ENCODE measurements around the gene ZSCAN5B.

GRCh38 chr19:56211718-56212117, 14.1 kb upstream of the ZSCAN5B start:
- TF ChIP-seq CTCF (IDR thresholded peaks at IDR 0.05) (no peak; the same call in 1 of the 2 replicates), POLR2AphosphoS5 (IDR thresholded peaks at IDR 0.05; ENCODE audit: low read depth, low read length) (no peak), REST (IDR thresholded peaks at IDR 0.05; ENCODE audit: insufficient read depth in 1 of 2, low read depth in 2 of 2, low read length in 1 of 2) (no peak)
